GM18858 (cell line): ENCODE measurements around the gene MCL1.

Experiments used
- ATAC-seq: cut with Tn5 transposase; IDR thresholded peaks from one replicate; pipeline ENCODE4 v1.9.1; 2021; ENCODE audit not compliant: unreplicated experiment

MCL1 gene

GRCh38 chr1:150544204-150544603 is 35.2 kb downstream of the MCL1 start:
- no peak for ATAC-seq

GRCh38 chr1:150543500-150544143 is 35.8 kb downstream of the MCL1 start:
- ATAC-seq = no peak

GRCh38 chr1:150537732-150538684 is 41.4 kb downstream of the MCL1 start:
- ATAC-seq = no peak

GRCh38 chr1:150536836-150537731 is 42.3 kb downstream of the MCL1 start:
- ATAC-seq = no peak

- no peak for ATAC-seq
Measured at GRCh38 chr1:150535511-150536287, 43.7 kb downstream of the MCL1 start.

GRCh38 chr1:150534002-150534401 is 45.4 kb downstream of the MCL1 start:
- no peak for ATAC-seq

- ATAC-seq = no peak
Measured at GRCh38 chr1:150532860-150533259, 46.5 kb downstream of the MCL1 start.

GRCh38 chr1:150530491-150531159 is 48.8 kb downstream of the MCL1 start:
- ATAC-seq = no peak

GRCh38 chr1:150529017-150529416 is 50.4 kb downstream of the MCL1 start:
- ATAC-seq = no peak

- no peak for ATAC-seq
Measured at GRCh38 chr1:150528196-150528595, 51.2 kb downstream of the MCL1 start.

- no peak for ATAC-seq
Measured at GRCh38 chr1:150525348-150525747, 54.1 kb downstream of the MCL1 start.
